AG10803 (cell line): ENCODE measurements around the gene RUFY4.

ENCODE experiments used
- DNase-seq: peaks from one replicate; pipeline ENCODE4 v3.0.0; 2010; ENCODE audit warnings: low read depth
- H3K4me3 ChIP-seq: 2 replicates; pipeline ENCODE4 v1.5.1; 2011; ENCODE audit warnings: mild to moderate bottlenecking, low read length, control low read depth
- CTCF ChIP-seq: conservative IDR thresholded peaks from 2 replicates; pipeline ENCODE4 v1.5.1; 2011; ENCODE audit warnings: mild to moderate bottlenecking, low read length, control low read depth, inconsistent platforms

RUFY4 gene, protein sequence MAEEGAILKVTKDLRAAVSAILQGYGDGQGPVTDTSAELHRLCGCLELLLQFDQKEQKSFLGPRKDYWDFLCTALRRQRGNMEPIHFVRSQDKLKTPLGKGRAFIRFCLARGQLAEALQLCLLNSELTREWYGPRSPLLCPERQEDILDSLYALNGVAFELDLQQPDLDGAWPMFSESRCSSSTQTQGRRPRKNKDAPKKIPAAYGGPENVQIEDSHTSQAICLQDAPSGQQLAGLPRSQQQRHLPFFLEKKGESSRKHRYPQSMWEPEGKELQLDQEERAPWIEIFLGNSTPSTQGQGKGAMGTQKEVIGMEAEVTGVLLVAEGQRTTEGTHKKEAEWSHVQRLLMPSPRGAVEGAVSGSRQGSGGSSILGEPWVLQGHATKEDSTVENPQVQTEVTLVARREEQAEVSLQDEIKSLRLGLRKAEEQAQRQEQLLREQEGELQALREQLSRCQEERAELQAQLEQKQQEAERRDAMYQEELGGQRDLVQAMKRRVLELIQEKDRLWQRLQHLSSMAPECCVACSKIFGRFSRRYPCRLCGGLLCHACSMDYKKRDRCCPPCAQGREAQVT

GRCh38 chr2:218068721-218069334 is at the start of gene RUFY4:
TSS of gene RUFY4 (plus strand) at chr2:218069253. CDS start at chr2:218070606, 1,353 bp downstream.
- TF ChIP-seq CTCF = peak; percentile 69
- DNase-seq = peak; percentile 61
- peak within 1 kb of the TSS; percentile 39 for H3K4me3 ChIP-seq

DNA sequence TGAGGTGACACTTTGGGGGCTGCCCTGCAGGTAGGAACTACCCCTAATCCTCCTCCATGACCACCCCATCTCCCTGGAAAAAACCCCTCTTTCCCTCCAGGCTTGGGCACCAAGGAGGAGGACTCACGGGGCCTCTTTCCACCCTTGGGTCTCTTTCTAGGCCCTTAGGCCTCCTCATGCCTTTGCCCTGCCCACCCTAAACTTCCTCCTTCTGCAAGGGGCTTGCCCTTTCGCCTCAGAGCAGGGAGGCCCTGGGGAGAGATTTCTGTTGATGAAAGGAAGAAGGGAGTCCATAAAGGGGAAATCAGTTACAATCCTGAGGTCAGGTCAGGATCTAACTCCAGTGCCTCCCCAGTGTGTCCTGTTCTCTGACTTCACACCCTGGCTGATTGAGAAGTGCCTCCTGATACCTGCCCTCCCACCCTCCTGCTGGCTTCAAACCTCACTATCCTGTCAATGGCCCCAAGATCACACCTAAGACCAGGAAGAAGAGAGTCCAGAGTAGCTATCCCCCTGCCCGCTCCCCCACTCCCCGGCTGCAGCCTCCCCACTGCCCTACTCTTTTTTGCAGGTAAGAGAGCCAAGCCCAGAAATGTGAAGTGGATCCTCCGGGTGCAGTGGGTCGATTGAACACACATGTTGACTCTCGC is 49.5 kb upstream of the RUFY4 start:
- DNase-seq = no peak
- H3K4me3 ChIP-seq = no peak overlapping the region
- TF ChIP-seq CTCF = no peak

GRCh38 chr2:218020281-218020680 is 48.8 kb upstream of the RUFY4 start:
- no peak overlapping the region for H3K4me3 ChIP-seq
- DNase-seq = no peak
- no peak for TF ChIP-seq CTCF

- DNase-seq = no peak
- no peak overlapping the region for H3K4me3 ChIP-seq
- TF ChIP-seq CTCF = no peak
Measured at GRCh38 chr2:218020966-218021535, 48.0 kb upstream of the RUFY4 start.

GRCh38 chr2:218021536-218022071 is 47.4 kb upstream of the RUFY4 start:
- TF ChIP-seq CTCF = no peak
- H3K4me3 ChIP-seq = no peak overlapping the region
- DNase-seq = no peak

GRCh38 chr2:218022131-218022850 is 46.8 kb upstream of the RUFY4 start:
- no peak for DNase-seq
- no peak overlapping the region for H3K4me3 ChIP-seq
- no peak for TF ChIP-seq CTCF
